ENCODE measurements around the gene STAT3. TPM values are rescaled to one million over a fixed set of nuclear protein-coding genes. Genes with fewer than 3 reads are reported as not detected.

The STAT3 gene
- total and polyA plus RNA-seq, 2 of the 13 experiments (the other 11 are each of a cell fraction or from before 2014, with no cell fraction given), result 61.8 to 62.4 TPM

- TF ChIP-seq ZNF275 (CRISPR knock-in tag; IDR thresholded peaks at IDR 0.05; ENCODE audit: borderline replicate concordance) (0 out of 2 replicates have a peak, but pooled peaks have one; percentile 15), ZFYVE20 (CRISPR knock-in tag; IDR thresholded peaks at IDR 0.05; ENCODE audit: borderline replicate concordance, low read depth) (no peak), SNRNP70 (IDR thresholded peaks at IDR 0.05; ENCODE audit: low read depth, low read length) (no peak), GFI1 (CRISPR knock-in tag; IDR thresholded peaks at IDR 0.05; ENCODE audit: borderline replicate concordance) (no peak), ZNF724P (CRISPR knock-in tag; IDR thresholded peaks at IDR 0.05; ENCODE audit: borderline replicate concordance) (0 out of 2 replicates have a peak, but pooled peaks have one; percentile 20), ZSCAN9 (CRISPR knock-in tag; IDR thresholded peaks at IDR 0.05; ENCODE audit: borderline replicate concordance) (no peak), TMF1 (CRISPR knock-in tag; IDR thresholded peaks at IDR 0.05; ENCODE audit: low read depth) (no peak), IRF9 (CRISPR knock-in tag; IDR thresholded peaks at IDR 0.05; ENCODE audit: borderline replicate concordance) (0 out of 2 replicates have a peak, but pooled peaks have one; percentile 3), ZNF256 (CRISPR knock-in tag; conservative IDR thresholded peaks at IDR 0.05) (peak; percentile 58; the same call in 1 of the 2 replicates), CEBPB (IDR thresholded peaks at IDR 0.05; ENCODE audit: borderline replicate concordance, low read depth, low read length) (no peak), BRF2 (CRISPR knock-in tag; IDR thresholded peaks at IDR 0.05) (no peak), ZNF816 (CRISPR knock-in tag; IDR thresholded peaks at IDR 0.05; ENCODE audit: borderline replicate concordance) (0 out of 2 replicates have a peak, but pooled peaks have one; percentile 28), PREB (CRISPR knock-in tag; IDR thresholded peaks at IDR 0.05) (no peak), ATF6 (CRISPR knock-in tag; conservative IDR thresholded peaks at IDR 0.05) (no peak), ZBTB42 (CRISPR knock-in tag; IDR thresholded peaks at IDR 0.05) (0 out of 2 replicates have a peak, but pooled peaks have one; percentile 31), CREB1 (IDR thresholded peaks at IDR 0.05) (no peak), CREB1 (CRISPR knock-in tag; IDR thresholded peaks at IDR 0.05) (no peak), ZNF232 (CRISPR knock-in tag; IDR thresholded peaks at IDR 0.05; ENCODE audit: borderline replicate concordance) (no peak), IKZF1 (IDR thresholded peaks at IDR 0.05) (no peak), ARNT (IDR thresholded peaks at IDR 0.05) (no peak), TBX3 (IDR thresholded peaks at IDR 0.05; ENCODE audit: borderline replicate concordance) (no peak), ZNF878 (CRISPR knock-in tag; IDR thresholded peaks at IDR 0.05) (0 out of 2 replicates have a peak, but pooled peaks have one; percentile 12), HES4 (CRISPR knock-in tag; IDR thresholded peaks at IDR 0.05; ENCODE audit: borderline replicate concordance) (no peak), NRL (CRISPR knock-in tag; IDR thresholded peaks at IDR 0.05; ENCODE audit: borderline replicate concordance) (no peak), ZFP36L1 (CRISPR knock-in tag; IDR thresholded peaks at IDR 0.05) (peak; percentile 15; the same call in 1 of the 2 replicates), ZNF564 (CRISPR knock-in tag; IDR thresholded peaks at IDR 0.05) (0 out of 2 replicates have a peak, but pooled peaks have one; percentile 38)
Observed at GRCh38 chr17:42312035-42312284, 76.3 kb downstream of the STAT3 start (continued).
